Mesenchymal stem cell (in vitro differentiated cells and primary cell): ENCODE measurements around the gene CEBPE.

Experiments
- DNase-seq: peaks from one replicate; pipeline ENCODE4 v3.0.0-alpha.2; 2013
- H2AFZ ChIP-seq: one replicate; pipeline ENCODE4 v1.6.1; 2013; ENCODE audit warnings: low read depth, mild to moderate bottlenecking, control low read depth, inconsistent platforms, low read length, moderate library complexity
- H2AK5ac ChIP-seq: 2 replicates; pipeline ENCODE4 v1.6.1; 2013; ENCODE audit warnings: low read length, moderate library complexity, mild to moderate bottlenecking, inconsistent platforms; ENCODE audit not compliant: severe bottlenecking
- H2BK120ac ChIP-seq: one replicate; pipeline ENCODE4 v1.6.1; 2013; ENCODE audit warnings: low read depth, mild to moderate bottlenecking, inconsistent platforms, low read length, moderate library complexity
- H2BK12ac ChIP-seq, 2 experiments: one replicate each; pipeline ENCODE4 v1.6.1; 2013; ENCODE audit warnings: inconsistent platforms in 2 of 2, low read length in 2 of 2, mild to moderate bottlenecking in 2 of 2, moderate library complexity in 2 of 2, control low read depth in 1 of 2
- H2BK15ac ChIP-seq: one replicate; pipeline ENCODE4 v1.6.1; 2013; ENCODE audit warnings: mild to moderate bottlenecking, low read depth, inconsistent platforms; ENCODE audit not compliant: poor library complexity, severe bottlenecking
- H2BK5ac ChIP-seq: 2 replicates; pipeline ENCODE4 v1.6.1; 2013; ENCODE audit warnings: low read depth, mild to moderate bottlenecking, low read length, control low read depth, inconsistent platforms; ENCODE audit not compliant: poor library complexity, severe bottlenecking
- H3K14ac ChIP-seq, 2 experiments: one replicate each; pipeline ENCODE4 v1.6.1; 2013; ENCODE audit warnings: inconsistent platforms in 2 of 2, low read length in 2 of 2, control low read depth in 1 of 2, mild to moderate bottlenecking in 1 of 2, moderate library complexity in 1 of 2
- H3K18ac ChIP-seq, 2 experiments: one replicate each; pipeline ENCODE4 v1.6.1; 2013; ENCODE audit warnings: inconsistent platforms in 2 of 2, low read length in 2 of 2, control low read depth in 1 of 2, low read depth in 1 of 2, mild to moderate bottlenecking in 1 of 2
- H3K23ac ChIP-seq, 2 experiments: one replicate each; pipeline ENCODE4 v1.6.1; 2013; ENCODE audit warnings: inconsistent platforms in 2 of 2, low read length in 2 of 2, mild to moderate bottlenecking in 2 of 2, moderate library complexity in 2 of 2, control low read depth in 1 of 2
- H3K27ac ChIP-seq: 2 replicates; pipeline ENCODE4 v1.5.1; 2013; ENCODE audit warnings: mild to moderate bottlenecking, moderate library complexity, low read length, control low read depth, inconsistent platforms; ENCODE audit not compliant: poor library complexity, severe bottlenecking
- H3K27me3 ChIP-seq, 2 experiments: 2 replicates each; pipeline versions ENCODE4 v1.6.1 to v1.7.0; 2013; ENCODE audit warnings: low read length in 2 of 2, mild to moderate bottlenecking in 2 of 2, moderate library complexity in 2 of 2, control low read depth in 1 of 2, inconsistent platforms in 1 of 2; ENCODE audit not compliant: control insufficient read depth in 1 of 2, insufficient read depth in 1 of 2
- H3K36me3 ChIP-seq, 2 experiments: 2 replicates each; pipeline versions ENCODE4 v1.6.1 to v1.7.0; 2013; ENCODE audit warnings: low read length in 2 of 2, control low read depth in 1 of 2, inconsistent platforms in 1 of 2, low read depth in 1 of 2, mild to moderate bottlenecking in 1 of 2; ENCODE audit not compliant: insufficient read depth in 2 of 2, control insufficient read depth in 1 of 2
- H3K4ac ChIP-seq, 2 experiments: one replicate each; pipeline ENCODE4 v1.6.1; 2013; ENCODE audit warnings: inconsistent platforms in 2 of 2, low read length in 2 of 2, mild to moderate bottlenecking in 2 of 2, moderate library complexity in 2 of 2, control low read depth in 1 of 2, low read depth in 1 of 2
- H3K4me1 ChIP-seq: 2 replicates; pipeline ENCODE4 v1.6.1; 2013; ENCODE audit warnings: low read depth, low read length, control low read depth; ENCODE audit not compliant: control insufficient read depth, insufficient read depth
- H3K4me2 ChIP-seq: 2 replicates; pipeline ENCODE4 v1.6.1; 2013; ENCODE audit warnings: low read length, mild to moderate bottlenecking, inconsistent platforms; ENCODE audit not compliant: poor library complexity, severe bottlenecking
- H3K4me3 ChIP-seq, 2 experiments: 2 replicates each; pipeline versions ENCODE4 v1.5.1 to v1.7.0; 2013; ENCODE audit warnings: low read length in 2 of 2, mild to moderate bottlenecking in 2 of 2, control low read depth in 1 of 2, low read depth in 1 of 2; ENCODE audit not compliant: insufficient read depth in 1 of 2
- H3K79me1 ChIP-seq: replicated peaks from 2 replicates; pipeline ENCODE4 v1.6.1; 2013; ENCODE audit warnings: mild to moderate bottlenecking, control low read depth, low read length, inconsistent platforms; ENCODE audit not compliant: poor library complexity, severe bottlenecking
- H3K9ac ChIP-seq: 2 replicates; pipeline ENCODE4 v1.7.0; 2013; ENCODE audit warnings: mild to moderate bottlenecking, low read length, moderate library complexity
- H3K9me3 ChIP-seq: 2 replicates; pipeline ENCODE4 v1.7.0; 2013; ENCODE audit warnings: mild to moderate bottlenecking, low read length; ENCODE audit not compliant: control insufficient read depth
- H4K8ac ChIP-seq: one replicate; pipeline ENCODE4 v1.6.1; 2013; ENCODE audit warnings: inconsistent platforms, mild to moderate bottlenecking, low read length, moderate library complexity
- H4K91ac ChIP-seq: one replicate; pipeline ENCODE4 v1.6.1; 2013; ENCODE audit warnings: mild to moderate bottlenecking, low read length, inconsistent platforms
- WGBS: methylation state at CpG from one replicate; pipeline ENCODE4 v1.1.7; 2013; ENCODE audit warnings: mixed read lengths; 5-methylcytosine and 5-hydroxymethylcytosine counted together

The CEBPE gene

DNA sequence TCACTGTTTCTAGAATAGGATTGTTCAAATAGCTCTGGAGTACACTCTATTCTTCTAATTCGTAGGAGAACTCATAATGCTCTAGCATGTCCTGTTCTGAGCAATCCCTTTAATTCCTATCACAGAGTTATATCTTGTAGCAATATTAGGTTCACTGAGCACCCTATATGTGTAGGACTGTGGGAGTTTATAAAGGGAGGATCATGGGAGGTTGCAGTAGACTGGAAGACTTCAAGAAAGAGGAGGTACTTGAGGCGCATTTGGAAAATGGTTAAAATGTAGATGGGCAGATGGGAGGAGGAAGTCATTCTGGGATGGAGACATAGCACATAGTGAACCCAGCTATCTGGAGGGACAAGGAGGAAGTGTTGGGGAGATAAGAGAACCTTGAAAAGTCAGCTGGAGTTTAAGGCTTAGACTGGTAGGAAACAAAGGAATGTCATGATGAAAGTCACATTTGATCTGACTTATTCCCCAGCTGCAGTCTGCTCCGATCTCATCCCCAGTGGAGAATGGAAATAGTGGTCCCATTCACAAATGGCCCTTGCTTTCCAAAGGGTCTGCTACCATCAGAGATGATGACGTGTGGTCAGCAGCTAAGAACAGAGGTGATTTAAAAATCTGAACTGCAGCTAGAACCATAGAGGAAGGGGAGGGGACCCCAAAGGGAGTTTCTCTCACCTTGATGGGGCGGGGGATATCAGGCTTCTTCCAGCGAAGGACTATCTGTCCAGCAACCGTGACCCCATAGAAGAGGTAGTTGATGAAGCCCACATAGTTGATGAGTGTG lies 10.1 kb upstream of the CEBPE start:
- H2BK15ac ChIP-seq: no peak overlapping the region
- 96% methylated on average over 7 of the region's 7 CpGs for WGBS
- H2AFZ ChIP-seq: no peak overlapping the region
- H2BK120ac ChIP-seq: no peak overlapping the region
- H3K27me3 ChIP-seq: peaks cover 0 to 14% of the 10 kb centered on the region in 2 experiments
- H3K79me1 ChIP-seq: no peaks in the 10 kb centered on the region
- no peak overlapping the region for H2BK12ac ChIP-seq
- H2AK5ac ChIP-seq: no peak overlapping the region
- no peak overlapping the region for H4K8ac ChIP-seq
- no peak overlapping the region for H3K18ac ChIP-seq
- H3K4me2 ChIP-seq: no peak overlapping the region
- no peak overlapping the region for H2BK5ac ChIP-seq
- H3K4me3 ChIP-seq: no peak overlapping the region
- H3K9me3 ChIP-seq: no peaks in the 10 kb centered on the region
- peaks cover 0 to 53% of the 10 kb centered on the region in 2 experiments for H3K36me3 ChIP-seq
- H3K4ac ChIP-seq: no peak overlapping the region
- H3K4me1 ChIP-seq: no peaks in the 10 kb centered on the region
- no peak overlapping the region for H3K27ac ChIP-seq
- DNase-seq: no peak
- H3K14ac ChIP-seq: no peak overlapping the region
- H3K23ac ChIP-seq: no peak overlapping the region
- H4K91ac ChIP-seq: no peak overlapping the region
- H3K9ac ChIP-seq: no peak overlapping the region

DNA sequence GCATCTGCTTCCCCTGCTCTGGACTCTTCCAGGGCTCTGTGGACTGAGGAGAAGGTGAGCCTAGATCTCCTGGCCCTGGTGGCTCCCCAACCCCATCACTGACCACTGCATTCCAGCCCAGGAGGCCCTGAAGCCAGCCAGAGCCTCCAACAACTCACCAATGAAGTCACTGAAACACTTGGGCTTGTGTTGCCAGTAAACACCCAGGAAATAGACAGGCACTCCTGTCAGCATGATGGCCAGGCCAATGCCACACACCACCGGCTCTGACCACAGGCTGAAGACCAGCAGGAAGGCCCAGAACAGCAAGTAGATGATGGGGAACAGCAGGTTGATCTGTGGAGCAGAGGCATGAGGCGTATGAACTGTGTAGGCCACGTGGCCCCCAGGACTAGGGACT lies 8.8 kb upstream of the CEBPE start:
- no peak overlapping the region for H2BK12ac ChIP-seq
- WGBS: 94% methylated on average over 3 of the region's 3 CpGs

DNA sequence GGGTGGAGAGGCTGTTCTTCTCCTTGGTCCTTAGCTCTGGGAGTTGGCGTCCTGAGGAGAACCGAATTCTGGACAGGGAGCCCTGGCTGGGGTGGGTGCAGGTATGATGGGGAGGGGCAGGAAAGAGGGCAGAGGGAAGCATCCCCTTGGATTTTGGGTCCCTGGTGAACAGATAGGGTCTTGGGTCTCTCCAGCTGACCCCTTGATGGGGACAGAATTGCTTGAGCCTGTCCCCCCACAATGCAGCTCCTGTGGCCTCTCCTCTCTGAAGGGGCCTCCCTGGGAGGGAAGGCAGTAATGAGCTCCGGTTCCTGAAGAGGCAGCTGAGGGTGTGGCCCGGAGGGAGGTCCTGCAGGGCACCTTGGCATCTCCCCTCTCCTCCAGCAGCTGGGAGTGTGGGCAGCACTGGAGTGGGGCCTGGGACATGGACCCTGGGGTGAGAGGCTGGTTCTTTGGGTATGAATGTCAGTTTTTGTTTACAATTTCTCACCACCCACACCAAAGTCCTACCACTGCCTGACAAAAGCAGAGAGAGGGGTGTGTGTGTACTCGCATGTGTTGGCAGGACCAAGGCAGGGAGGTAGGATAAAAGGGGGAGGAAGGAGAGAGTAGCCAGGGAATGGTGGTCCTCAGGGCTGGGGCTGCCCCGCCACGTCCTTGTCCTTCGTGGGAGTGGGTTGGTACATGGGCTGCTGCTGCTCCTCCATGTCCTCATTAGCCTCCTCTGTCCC lies 7.7 kb upstream of the CEBPE start:
- Histone ChIP-seq H4K8ac (no peak overlapping the region), H3K18ac (no peak overlapping the region), H3K79me1 (no peaks in the 10 kb centered on the region), H2AK5ac (no peak overlapping the region), H3K27me3 (peaks cover 0 to 14% of the 10 kb centered on the region in 2 experiments), H3K4ac (no peak overlapping the region), H3K4me3 (no peak overlapping the region), H2BK12ac (no peak overlapping the region), H3K4me2 (no peak overlapping the region), H4K91ac (no peak overlapping the region), H3K27ac (no peak overlapping the region), H3K9ac (no peak overlapping the region), H2AFZ (no peak overlapping the region), H2BK5ac (no peak overlapping the region), H3K4me1 (peaks cover 2% of the 10 kb centered on the region), H2BK15ac (no peak overlapping the region), H3K23ac (no peak overlapping the region), H3K9me3 (no peaks in the 10 kb centered on the region), H3K14ac (peak overlapping the region in 1 of 2 experiments; percentile 37), H2BK120ac (no peak overlapping the region), H3K36me3 (peaks cover 0 to 48% of the 10 kb centered on the region in 2 experiments)
- no peak for DNase-seq
- WGBS: 87% methylated on average over 6 of the region's 8 CpGs

More for the DNA sequence above, 8.8 kb upstream of the CEBPE start:
- Histone ChIP-seq H3K14ac (no peak overlapping the region), H2AFZ (no peak overlapping the region), H3K27me3 (peaks cover 0 to 14% of the 10 kb centered on the region in 2 experiments), H4K91ac (no peak overlapping the region), H3K79me1 (no peaks in the 10 kb centered on the region), H3K9ac (no peak overlapping the region), H4K8ac (no peak overlapping the region), H3K23ac (no peak overlapping the region), H3K9me3 (no peaks in the 10 kb centered on the region), H3K36me3 (peaks cover 0 to 53% of the 10 kb centered on the region in 2 experiments), H2BK120ac (no peak overlapping the region), H2AK5ac (no peak overlapping the region), H3K4ac (no peak overlapping the region), H3K4me3 (no peak overlapping the region), H3K27ac (no peak overlapping the region), H3K4me1 (no peaks in the 10 kb centered on the region), H2BK15ac (no peak overlapping the region), H2BK5ac (no peak overlapping the region), H3K4me2 (no peak overlapping the region), H3K18ac (no peak overlapping the region)
- no peak for DNase-seq

DNA sequence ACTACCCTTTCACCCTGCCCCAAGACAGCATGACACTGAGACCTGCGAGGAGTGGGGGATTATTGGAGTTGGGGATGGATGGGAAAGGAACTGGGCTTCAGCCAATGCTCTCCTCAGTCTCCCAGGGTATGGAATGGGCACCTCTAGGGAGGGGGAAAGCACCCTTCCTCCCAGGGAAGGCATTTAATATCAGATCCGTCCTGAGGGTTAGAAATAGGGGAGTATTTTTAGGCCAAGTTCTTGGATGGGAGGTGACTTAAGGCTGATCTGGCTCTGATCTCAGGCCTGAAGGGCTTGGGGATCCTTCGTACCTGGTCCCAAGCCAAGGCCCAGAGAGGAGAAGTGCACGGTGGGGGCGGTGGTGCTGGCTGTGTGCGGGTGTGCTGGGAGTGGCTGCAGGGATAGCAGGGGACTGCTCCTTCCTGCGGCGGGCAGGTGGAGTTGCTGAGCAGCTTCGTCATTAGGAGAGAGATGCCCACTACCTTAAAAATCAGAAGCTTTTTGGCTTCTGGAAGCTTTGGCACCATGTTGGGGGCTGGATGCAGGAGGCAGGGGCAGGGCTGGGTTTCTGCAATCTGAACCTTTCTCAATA lies 7.0 kb upstream of the CEBPE start:
- no peak overlapping the region for H4K8ac ChIP-seq
- H3K23ac ChIP-seq: no peak overlapping the region
- 88% methylated on average over 8 of the region's 9 CpGs for WGBS
- H2BK12ac ChIP-seq: no peak overlapping the region
- H2AFZ ChIP-seq: no peak overlapping the region
- no peaks in the 10 kb centered on the region for H3K9me3 ChIP-seq
- no peak overlapping the region for H4K91ac ChIP-seq
- DNase-seq: no peak
- no peaks in the 10 kb centered on the region for H3K79me1 ChIP-seq
- no peak overlapping the region for H2BK120ac ChIP-seq
- no peak overlapping the region for H3K9ac ChIP-seq
- peaks cover 7% of the 10 kb centered on the region for H3K4me1 ChIP-seq
- no peak overlapping the region for H3K14ac ChIP-seq
- H3K27ac ChIP-seq: no peak overlapping the region
- no peak overlapping the region for H3K4me3 ChIP-seq
- no peak overlapping the region for H2BK5ac ChIP-seq
- no peak overlapping the region for H3K18ac ChIP-seq
- H3K27me3 ChIP-seq: peaks cover 0 to 9% of the 10 kb centered on the region in 2 experiments
- H2AK5ac ChIP-seq: no peak overlapping the region
- no peak overlapping the region for H3K4ac ChIP-seq
- peaks cover 0 to 41% of the 10 kb centered on the region in 2 experiments for H3K36me3 ChIP-seq
- no peak overlapping the region for H2BK15ac ChIP-seq
- no peak overlapping the region for H3K4me2 ChIP-seq
